Testis (tissue), 2 donors: ENCODE results near the gene TMEM201.

Experiments
- POLR2A ChIP-seq: fragments of 450-650 bp; IDR thresholded peaks from one replicate; pipeline ENCODE4 v1.6.1; 2017; ENCODE audit warnings: antibody characterized with exemption, mild to moderate bottlenecking, moderate library complexity
- TF ChIP-seq, protein P1 (sequence below), 3 experiments: fragments of 450-650 bp in 2 of 3; fragments of 200-600 bp in 1 of 3; sonication (generic) in 1 of 3; IDR thresholded peaks; one replicate each; pipeline ENCODE4 v1.5.1; 2016 to 2019; ENCODE audit warnings: antibody characterized with exemption in 3 of 3, mild to moderate bottlenecking in 2 of 3, moderate library complexity in 1 of 3

- no peak for TF ChIP-seq POLR2A
- TF ChIP-seq, protein P1, sequence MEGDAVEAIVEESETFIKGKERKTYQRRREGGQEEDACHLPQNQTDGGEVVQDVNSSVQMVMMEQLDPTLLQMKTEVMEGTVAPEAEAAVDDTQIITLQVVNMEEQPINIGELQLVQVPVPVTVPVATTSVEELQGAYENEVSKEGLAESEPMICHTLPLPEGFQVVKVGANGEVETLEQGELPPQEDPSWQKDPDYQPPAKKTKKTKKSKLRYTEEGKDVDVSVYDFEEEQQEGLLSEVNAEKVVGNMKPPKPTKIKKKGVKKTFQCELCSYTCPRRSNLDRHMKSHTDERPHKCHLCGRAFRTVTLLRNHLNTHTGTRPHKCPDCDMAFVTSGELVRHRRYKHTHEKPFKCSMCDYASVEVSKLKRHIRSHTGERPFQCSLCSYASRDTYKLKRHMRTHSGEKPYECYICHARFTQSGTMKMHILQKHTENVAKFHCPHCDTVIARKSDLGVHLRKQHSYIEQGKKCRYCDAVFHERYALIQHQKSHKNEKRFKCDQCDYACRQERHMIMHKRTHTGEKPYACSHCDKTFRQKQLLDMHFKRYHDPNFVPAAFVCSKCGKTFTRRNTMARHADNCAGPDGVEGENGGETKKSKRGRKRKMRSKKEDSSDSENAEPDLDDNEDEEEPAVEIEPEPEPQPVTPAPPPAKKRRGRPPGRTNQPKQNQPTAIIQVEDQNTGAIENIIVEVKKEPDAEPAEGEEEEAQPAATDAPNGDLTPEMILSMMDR (IDR thresholded peaks at IDR 0.05) = no peak
Measured at GRCh38 chr1:9659328-9659727, 70.6 kb downstream of the TMEM201 start.
